ENCODE measurements around the gene GTF3C1. TPM values are rescaled to one million over a fixed set of nuclear protein-coding genes. Genes with fewer than 3 reads are reported as not detected.

Gene GTF3C1
- total and polyA plus RNA-seq, 3 donors from 2014 or later = 85.7 to 154 (median 129) TPM

GRCh38 chr16:27486760-27487159 lies 63.0 kb downstream of the GTF3C1 start:
- Histone ChIP-seq H3K4me1 (no peaks in the 10 kb centered on the region), H3K27me3 (no peaks in the 10 kb centered on the region), H3K36me3 (ENCODE audit: low read depth, missing control alignments) (no peaks in the 10 kb centered on the region), H3K9me3 (no peaks in the 10 kb centered on the region), H3K27ac (peak overlapping the region in 1 of 2 donors; percentile 15), H3K4me3 (no peak overlapping the region)
- intact Hi-C loops (cut with DNase I; ENCODE audit: low total_unique reads) = no loop called here
- DNase-seq = peak; percentile 73
- 63 to 95% methylated on average over 3 of the region's 3 CpGs for WGBS, 2 donors
- TF ChIP-seq CTCF (IDR thresholded peaks at IDR 0.05) (no peak), POLR2A (IDR thresholded peaks at IDR 0.05) (no peak)

GRCh38 chr16:27486344-27486743 lies 63.4 kb downstream of the GTF3C1 start:
- intact Hi-C loops (cut with DNase I; ENCODE audit: low total_unique reads) = no loop called here
- no peaks in the 10 kb centered on the region for H3K36me3 ChIP-seq (ENCODE audit: low read depth, missing control alignments)
- H3K27ac ChIP-seq = peak overlapping the region in 1 of 2 donors; percentile 15

GRCh38 chr16:27485811-27486210 lies 63.9 kb downstream of the GTF3C1 start:
- no peak overlapping the region for H3K4me3 ChIP-seq
- WGBS, 2 donors = 95 to 98% methylated on average over 11 of the region's 11 CpGs
- intact Hi-C loops (cut with DNase I; ENCODE audit: low total_unique reads) = no loop called here
- no peaks in the 10 kb centered on the region for H3K9me3 ChIP-seq
- no peaks in the 10 kb centered on the region for H3K36me3 ChIP-seq (ENCODE audit: low read depth, missing control alignments)
- TF ChIP-seq CTCF (IDR thresholded peaks at IDR 0.05) (no peak), POLR2A (IDR thresholded peaks at IDR 0.05) (no peak)
- no peaks in the 10 kb centered on the region for H3K4me1 ChIP-seq
- H3K27ac ChIP-seq = peak overlapping the region in 1 of 2 donors; percentile 15
- H3K27me3 ChIP-seq = no peaks in the 10 kb centered on the region
- no peak for DNase-seq

More at GRCh38 chr16:27486344-27486743, 63.4 kb downstream of the GTF3C1 start:
- 57 to 66% methylated on average over 8 of the region's 8 CpGs for WGBS, 2 donors
- H3K4me1 ChIP-seq = no peaks in the 10 kb centered on the region
- TF ChIP-seq CTCF (IDR thresholded peaks at IDR 0.05) (no peak), POLR2A (IDR thresholded peaks at IDR 0.05) (no peak)
- no peaks in the 10 kb centered on the region for H3K27me3 ChIP-seq
- no peak for DNase-seq
- H3K4me3 ChIP-seq = no peak overlapping the region
- H3K9me3 ChIP-seq = no peaks in the 10 kb centered on the region

- Histone ChIP-seq H3K4me1 (no peaks in the 10 kb centered on the region), H3K9me3 (no peaks in the 10 kb centered on the region), H3K27ac (no peak overlapping the region), H3K27me3 (no peaks in the 10 kb centered on the region), H3K4me3 (no peak overlapping the region), H3K36me3 (ENCODE audit: low read depth, missing control alignments) (no peaks in the 10 kb centered on the region)
- TF ChIP-seq POLR2A (IDR thresholded peaks at IDR 0.05) (no peak), CTCF (IDR thresholded peaks at IDR 0.05) (no peak)
- WGBS, 2 donors = 94 to 96% methylated on average over 9 of the region's 9 CpGs
- no peak for DNase-seq
- intact Hi-C loops (cut with DNase I; ENCODE audit: low total_unique reads) = no loop called here
Measured at GRCh38 chr16:27485126-27485525, 64.6 kb downstream of the GTF3C1 start.

- Histone ChIP-seq H3K27ac (no peak overlapping the region), H3K27me3 (no peaks in the 10 kb centered on the region), H3K36me3 (ENCODE audit: low read depth, missing control alignments) (no peaks in the 10 kb centered on the region), H3K4me1 (no peaks in the 10 kb centered on the region), H3K9me3 (no peaks in the 10 kb centered on the region), H3K4me3 (no peak overlapping the region)
- TF ChIP-seq CTCF (IDR thresholded peaks at IDR 0.05) (no peak), POLR2A (IDR thresholded peaks at IDR 0.05) (no peak)
- intact Hi-C loops (cut with DNase I; ENCODE audit: low total_unique reads) = no loop called here
- no peak for DNase-seq
- 95 to 96% methylated on average over 5 of the region's 5 CpGs for WGBS, 2 donors
Measured at GRCh38 chr16:27483624-27484023, 66.1 kb downstream of the GTF3C1 start.
